SK-N-MC (cell line): Measurements from ENCODE around the gene FBXO41.

ENCODE experiments used
- EZH2 ChIP-seq: fragments of 200-600 bp; sonication (generic); IDR thresholded peaks from one replicate; pipeline ENCODE4 v1.6.1; 2017; ENCODE audit warnings: antibody characterized with exemption
- FOXP2 ChIP-seq: optimal IDR thresholded peaks from 2 replicates; pipeline ENCODE3; 2011; ENCODE audit warnings: mild to moderate bottlenecking, moderate library complexity; ENCODE audit not compliant: insufficient read depth; ENCODE audit errors: extremely low read length, control extremely low read depth

DNA sequence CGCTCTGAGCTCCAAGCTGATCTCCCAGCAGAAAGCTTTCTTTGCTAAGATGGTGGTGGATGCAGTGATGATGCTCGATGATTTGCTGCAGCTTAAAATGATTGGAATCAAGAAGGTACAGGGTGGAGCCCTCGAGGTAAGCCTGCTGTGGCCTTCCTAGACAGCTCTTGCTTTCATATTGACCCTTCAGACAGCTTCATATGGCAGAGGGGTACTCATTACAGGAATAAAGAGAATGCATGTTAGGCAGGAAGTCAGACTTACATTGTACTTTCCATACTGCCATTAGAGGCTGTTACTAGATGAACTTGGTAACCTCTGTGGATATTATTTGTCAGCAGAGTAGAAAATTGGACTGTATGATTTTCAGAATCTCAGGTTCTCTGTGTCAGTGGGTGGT lies 39.7 kb downstream of the FBXO41 start:
- TF ChIP-seq EZH2 (no peak), FOXP2 (no peak)
